Sigmoid colon (tissue), 4 donors: ENCODE results near the gene CHPF.

Experiments
- CTCF ChIP-seq, 4 experiments: fragments of 450-650 bp in 3 of 4; fragments of 200-600 bp in 1 of 4; IDR thresholded peaks; one replicate each; pipeline ENCODE4 v1.5.1; 2016 to 2019; ENCODE audit warnings: antibody characterized with exemption in 4 of 4, mild to moderate bottlenecking in 3 of 4, moderate library complexity in 2 of 4
- EP300 ChIP-seq, 4 donors: sonication (generic); formaldehyde crosslinking; IDR thresholded peaks; one replicate each; pipeline ENCODE4 v1.6.1; 2017; ENCODE audit warnings: antibody characterized with exemption in 4 of 4
- POLR2A ChIP-seq, 2 donors: fragments of 450-650 bp; IDR thresholded peaks; one replicate each; pipeline ENCODE4 v1.6.1; 2016; ENCODE audit warnings: antibody characterized with exemption in 2 of 2, mild to moderate bottlenecking in 2 of 2, moderate library complexity in 2 of 2

GRCh38 chr2:219498280-219499057, 45.1 kb downstream of the CHPF start, which contains the start of gene GMPPA:
- TF ChIP-seq CTCF (IDR thresholded peaks at IDR 0.05) (no peak), EP300 (IDR thresholded peaks at IDR 0.05) (peak in 1 of 4 donors; percentile 64), POLR2A (IDR thresholded peaks at IDR 0.05) (peak; percentile 49 to 68)
